ENCODE measurements around the gene MRPS2.
"Not testable (repeated sequence)": the region's sequence is repeated elsewhere in the genome, so short reads cannot be mapped to it uniquely, and the experiment has no call there.

MRPS2 gene

DNA sequence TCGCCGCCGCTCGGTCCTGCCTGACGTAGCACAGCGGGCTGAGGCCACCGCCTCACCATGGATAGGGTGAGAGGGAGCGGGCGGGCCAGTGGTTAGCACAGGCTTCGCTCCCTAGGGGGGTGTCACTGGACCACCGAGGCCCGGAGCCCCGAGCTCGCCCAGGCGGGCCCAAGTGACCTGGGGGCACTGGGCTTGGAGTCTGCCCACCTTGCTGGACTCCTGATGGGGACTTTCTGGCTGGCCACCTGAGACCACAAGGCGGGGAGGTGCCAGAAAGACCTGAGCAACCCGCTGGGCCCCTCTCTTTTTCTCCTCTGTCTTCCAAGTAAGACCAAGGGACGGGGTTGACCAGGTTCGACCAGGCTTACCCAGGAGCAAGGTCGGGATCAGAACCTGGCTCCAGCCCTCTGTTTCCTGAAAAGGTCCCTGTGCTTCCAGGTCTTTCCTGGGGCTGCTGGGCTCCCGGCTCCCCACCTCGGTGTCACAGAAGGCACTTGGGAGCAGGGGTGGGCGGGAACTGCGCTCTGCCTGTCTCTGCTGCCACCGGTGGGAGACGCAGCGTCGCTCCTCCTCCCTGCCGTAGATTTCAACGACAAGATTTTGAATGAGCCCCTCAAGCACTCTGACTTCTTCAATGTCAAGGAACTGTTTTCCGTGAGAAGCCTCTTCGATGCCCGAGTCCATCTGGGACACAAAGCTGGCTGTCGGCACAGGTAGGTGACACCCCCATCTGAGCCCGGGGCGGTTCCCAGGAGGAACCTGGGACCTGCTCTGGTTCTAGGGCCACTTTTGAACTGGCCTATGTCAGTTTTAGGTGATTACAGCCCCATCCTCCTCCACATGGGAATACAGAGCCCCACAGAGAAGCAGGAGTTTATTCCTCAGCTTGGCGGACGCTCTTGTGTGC, 1.0 kb downstream of the MRPS2 start:
- DNase-seq, result no peak

DNA sequence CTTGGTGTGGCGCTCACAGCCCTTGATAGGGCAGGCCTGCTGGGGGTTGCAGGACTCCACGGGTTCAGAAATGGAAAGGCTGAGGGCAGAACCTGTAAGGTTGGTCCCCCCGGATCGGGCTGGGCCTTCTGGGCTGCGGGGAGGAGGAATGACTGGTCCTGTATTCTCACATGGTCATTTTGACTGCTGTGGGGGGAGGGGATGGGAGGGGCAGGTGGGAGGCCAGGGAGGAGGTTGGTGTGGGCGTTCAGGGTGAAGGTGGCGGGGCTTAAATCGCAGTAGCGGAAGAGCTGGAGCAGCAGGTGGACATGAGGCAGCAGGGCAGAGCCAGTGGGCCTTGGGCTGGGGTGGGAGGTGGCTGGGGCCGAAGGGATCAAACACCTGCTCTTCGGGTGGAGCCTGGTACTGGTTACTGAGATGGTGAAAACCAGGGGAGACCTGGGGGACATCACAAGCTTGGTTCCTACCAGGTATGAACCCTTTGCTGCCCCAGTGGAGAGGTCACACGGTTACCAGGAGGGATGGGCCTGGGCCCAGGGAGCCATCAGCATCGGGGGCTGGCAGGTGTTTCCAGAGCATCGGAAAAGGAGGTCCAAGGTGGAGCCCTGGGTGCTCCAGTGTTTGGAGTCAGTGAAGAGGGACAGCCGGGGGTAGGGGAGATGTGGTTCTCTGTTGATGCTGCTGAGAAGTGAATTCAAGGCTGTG, 1.8 kb downstream of the MRPS2 start:
- DNase-seq, result no peak

DNA sequence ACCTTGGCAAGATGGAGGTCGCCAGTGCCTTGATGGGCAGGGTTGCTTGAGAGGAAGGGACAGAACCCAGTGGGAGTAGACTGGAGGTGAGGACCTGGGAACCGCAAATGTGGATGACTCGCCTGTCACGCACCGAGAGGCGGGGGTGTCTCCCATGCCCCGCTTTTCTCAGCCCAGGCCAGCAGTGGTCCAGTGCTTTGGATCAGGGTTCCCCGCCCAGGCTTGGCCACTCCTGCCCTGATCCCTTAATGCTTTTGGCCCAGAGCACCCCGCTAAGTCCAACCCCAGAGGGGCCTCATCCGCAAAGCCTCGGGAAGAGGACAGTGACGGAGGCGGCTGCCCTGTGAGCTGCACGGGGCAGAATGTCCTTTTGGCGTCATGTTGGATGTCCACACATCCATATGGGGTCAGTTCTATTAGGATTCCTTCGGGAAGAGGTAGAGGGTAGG, 2.4 kb downstream of the MRPS2 start:
- no peak for DNase-seq

DNA sequence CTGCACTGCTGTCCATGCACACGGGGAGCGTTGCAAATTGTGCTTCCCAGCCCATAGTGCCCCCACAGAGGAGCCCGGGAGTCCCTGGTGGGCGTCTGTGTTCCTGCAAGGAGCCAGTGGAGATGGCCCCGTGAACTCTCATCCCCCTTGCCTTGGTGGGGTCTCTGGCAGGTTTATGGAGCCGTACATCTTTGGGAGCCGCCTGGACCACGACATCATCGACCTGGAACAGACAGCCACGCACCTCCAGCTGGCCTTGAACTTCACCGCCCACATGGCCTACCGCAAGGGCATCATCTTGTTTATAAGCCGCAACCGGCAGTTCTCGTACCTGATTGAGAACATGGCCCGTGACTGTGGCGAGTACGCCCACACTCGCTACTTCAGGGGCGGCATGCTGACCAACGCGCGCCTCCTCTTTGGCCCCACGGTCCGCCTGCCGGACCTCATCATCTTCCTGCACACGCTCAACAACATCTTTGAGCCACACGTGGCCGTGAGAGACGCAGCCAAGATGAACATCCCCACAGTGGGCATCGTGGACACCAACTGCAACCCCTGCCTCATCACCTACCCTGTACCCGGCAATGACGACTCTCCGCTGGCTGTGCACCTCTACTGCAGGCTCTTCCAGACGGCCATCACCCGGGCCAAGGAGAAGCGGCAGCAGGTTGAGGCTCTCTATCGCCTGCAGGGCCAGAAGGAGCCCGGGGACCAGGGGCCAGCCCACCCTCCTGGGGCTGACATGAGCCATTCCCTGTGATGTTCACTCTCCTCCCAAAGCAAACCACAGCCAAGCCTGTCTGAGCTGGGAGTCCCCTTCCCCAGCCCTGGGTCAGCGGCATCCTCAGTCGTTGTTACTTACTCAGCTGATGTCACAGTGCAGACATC, 3.1 kb downstream of the MRPS2 start:
- no peak for DNase-seq

DNA sequence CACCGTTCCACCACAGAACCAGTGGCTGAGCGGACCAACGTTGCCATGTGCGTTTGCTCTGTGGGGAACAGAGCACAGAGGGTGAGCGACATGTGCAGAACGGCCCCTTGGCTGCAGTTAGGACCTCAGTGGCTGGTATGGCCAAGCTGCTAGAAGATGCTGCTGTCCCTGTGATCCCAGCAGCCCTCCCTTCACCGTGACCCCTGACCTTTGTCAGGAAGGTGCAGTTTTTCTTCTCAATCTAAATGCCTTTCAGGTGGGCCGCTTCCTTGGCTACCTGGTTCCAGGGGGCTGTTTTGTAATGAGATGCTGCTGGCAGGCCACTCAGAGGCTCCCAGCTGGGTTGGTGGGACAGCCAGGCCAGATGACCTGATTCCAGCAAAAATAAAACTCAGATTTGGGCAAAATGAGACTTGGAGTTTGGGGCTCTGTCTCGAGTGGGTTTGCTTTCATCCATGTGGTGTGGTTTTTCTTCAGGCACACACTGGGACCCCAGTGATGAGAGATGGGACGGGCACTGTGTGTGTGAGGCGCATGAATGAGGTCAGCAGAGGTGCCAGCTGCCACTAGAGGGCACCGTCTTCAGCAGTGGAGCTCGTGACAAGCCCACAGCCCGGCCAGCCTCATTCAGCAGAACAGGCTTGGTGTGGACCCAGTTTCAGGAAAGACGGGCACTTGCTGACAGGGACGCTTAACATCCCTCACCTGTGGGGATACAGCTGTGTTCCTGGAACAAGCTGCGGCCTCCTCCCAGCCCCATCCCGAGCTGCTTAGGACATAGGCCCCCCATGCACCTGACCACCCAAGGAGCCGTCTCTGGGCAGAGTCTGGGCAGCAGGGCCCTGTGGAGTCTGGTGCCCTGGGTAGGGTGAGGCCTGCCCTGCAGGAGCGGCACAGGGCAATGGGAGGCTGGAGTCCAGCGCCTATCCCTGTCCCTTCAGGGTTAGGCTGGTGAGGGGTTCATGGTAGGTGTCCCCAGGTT, 4.1 kb downstream of the MRPS2 start:
- no peak for DNase-seq

DNA sequence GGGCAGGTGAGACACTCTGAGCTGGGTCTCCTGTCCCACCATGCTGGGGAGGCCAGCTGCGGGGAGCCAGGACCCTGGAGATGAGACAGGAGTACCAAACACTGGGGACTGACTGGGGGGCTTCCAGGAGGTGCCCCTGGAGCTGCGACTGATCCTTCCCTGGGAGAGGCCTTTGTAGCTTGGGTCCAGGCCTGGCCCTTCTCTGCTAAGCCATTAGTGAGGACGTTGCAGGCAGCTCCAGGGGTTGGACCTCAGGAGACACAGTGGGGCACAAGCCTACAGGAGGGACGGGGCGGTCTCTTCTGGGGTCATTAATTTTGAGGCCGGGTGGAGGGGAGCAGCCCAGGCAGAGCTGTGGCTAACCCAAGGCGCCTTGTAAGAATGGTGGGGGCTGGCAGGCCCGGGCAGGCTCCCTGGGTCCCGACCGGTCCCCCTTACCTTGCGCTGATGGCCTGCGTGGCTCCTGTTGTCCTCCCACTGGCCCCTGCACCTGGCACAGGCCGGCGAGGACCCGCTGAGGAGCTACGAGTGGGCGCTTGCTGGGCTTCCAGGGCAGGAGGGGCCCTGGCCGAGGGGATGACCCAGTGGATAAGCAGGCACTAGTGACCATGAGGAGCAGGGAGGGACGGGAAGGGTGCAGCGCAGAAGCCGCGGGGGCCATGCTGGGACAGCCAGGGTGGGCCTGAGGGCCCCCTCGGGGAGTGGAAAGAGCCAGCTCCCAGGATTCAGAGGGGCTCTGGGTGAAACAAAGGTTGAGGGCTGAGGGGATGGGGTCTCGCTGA, 5.1 kb downstream of the MRPS2 start:
- DNase-seq, result no peak

DNA sequence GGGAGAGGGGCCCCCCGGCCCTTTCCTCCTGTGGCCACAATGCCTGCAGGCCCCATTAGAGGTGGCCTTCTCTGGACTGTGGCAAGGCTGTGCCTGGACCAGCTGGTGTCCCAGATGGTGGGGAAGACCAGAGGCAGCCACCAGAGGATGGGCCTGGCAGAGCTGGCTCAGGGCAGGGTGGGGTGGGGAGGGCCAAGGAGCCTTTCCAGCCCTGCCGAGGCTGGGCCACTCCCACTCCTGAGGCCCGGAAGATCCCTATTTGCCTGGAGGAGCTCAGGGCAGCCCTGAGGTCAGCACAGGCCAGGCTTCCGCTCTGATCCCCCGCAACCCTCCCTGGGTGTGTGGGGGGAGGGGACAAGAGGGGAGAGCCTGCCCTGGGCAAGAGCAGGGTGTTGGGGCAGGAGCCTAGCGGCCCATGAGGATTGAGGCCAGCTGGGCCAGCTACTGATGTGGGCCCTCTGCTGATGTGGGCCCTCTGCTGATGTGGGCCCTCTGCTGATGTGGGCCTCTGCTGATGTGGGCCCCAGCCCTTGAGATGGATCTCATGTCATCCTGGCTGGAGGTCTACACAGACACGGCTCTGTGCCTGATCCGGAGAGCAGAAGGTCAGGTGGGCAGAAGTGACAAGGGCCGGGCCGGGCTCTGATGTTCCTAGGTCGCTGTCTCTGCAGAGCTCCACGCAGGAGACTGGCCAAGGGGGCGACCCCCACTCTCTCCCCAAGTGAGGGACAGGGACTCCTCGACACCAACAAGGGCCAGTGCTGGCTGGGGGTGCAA, 6.0 kb downstream of the MRPS2 start:
- DNase-seq, result no peak

DNA sequence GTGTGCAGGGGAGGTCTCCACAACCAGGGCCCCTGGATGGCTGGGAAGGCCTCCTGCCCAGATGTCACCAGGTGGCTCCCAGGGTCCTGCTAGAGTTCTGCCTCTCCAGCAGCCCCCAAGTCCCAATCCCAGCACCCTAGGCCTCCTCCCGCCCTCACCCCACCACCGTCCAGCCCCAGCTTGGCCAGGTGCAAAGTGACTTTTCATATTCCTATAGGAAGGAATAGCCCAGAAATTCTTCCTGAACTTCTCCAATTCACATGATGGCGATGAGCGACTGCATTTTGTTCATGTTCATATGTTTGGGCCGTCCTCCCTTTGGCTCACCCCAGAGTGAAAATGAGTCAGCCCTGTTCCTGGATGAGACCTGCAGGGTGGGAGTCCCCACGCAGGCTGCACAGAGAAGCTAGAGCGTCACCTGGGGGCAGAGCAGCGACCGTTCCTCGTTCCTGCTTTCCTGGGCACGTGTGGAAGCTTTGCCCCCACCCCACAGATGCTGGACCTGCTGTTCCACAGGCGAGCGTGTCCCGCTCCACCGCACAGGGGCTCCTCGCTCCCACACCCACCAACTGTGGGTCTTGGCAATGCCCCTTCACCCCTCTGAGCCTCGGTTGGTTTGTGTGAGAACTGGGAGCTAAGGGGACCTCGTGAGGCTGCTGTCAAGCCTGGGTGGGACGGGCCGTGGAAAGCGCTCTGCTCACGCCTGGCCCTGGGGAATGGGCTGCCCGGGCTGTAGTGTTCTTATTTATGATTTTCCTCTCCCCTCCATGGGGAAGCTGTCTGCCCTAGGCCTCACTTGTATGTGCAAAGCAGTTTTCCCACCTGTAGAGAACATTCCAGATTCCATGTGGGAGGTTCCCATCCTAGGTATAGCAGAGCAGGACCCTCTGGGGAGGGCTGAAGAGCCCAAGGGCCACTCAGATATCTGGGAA, 6.9 kb downstream of the MRPS2 start:
- no peak for DNase-seq

DNA sequence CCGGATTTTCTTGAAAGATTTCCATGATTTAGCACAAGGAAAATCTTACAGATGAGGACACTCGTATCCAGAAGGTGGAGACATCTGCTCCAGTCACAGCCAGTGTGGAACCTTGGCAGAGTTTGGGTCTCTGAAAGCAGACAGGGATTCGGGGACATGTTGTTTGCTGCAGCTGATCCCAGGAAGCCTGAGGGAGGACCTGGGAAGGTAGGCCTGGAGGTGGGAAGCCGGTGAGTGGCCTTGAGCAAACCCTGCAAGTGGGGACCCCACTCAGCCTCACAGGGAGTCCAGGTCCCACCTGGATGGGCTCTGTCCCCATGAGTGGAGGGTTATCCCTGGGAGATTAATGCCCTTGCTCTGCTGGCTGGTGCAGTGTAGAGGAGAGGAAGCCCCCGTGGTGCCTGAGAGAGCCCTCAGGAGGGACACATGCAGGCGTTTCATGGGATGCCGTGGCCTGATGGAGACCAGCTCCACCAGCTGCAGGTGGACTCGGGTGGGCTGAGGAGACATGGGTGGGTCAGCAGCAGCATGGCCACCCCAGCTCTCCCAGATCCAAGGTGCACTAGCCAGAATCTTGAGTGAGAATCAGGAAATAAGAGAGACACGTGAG, 7.8 kb downstream of the MRPS2 start:
- no peak for DNase-seq

DNA sequence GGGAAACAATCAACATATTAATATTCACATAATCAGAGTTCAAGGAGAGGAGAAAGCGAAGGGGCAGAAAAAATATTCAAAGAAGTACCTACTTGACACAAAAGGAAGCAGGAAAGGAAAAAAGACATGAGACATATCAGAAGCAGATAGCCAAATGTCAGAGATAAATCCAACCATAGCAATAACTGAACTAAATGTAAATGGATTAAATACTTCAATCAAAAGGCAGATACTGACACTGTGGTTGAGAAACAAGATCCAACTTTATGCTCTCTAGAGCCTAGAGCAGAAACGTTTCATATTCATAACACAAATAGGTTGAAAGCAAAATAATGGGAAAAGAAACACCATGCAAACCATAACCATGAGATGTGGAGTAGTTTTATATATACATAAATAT, 9.0 kb downstream of the MRPS2 start:
- DNase-seq, result no peak

DNA sequence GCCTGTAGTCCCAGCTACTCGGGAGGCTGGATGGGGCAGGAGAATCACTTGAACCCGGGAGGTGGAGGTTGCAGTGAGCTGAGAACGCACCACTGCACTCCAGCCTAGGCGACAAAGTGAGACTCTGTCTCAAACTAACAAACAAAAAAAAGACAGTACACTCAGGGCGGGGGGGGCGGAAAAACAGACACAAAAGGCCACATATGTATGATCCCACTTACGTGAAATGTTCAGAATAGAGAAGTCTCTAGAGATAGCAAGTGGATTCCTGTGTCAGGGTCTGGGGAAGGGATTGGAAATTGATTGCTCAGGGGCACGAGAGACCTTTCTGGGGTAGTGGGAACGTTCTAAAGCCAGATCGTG, 11.7 kb downstream of the MRPS2 start:
- DNase-seq, result no peak

DNA sequence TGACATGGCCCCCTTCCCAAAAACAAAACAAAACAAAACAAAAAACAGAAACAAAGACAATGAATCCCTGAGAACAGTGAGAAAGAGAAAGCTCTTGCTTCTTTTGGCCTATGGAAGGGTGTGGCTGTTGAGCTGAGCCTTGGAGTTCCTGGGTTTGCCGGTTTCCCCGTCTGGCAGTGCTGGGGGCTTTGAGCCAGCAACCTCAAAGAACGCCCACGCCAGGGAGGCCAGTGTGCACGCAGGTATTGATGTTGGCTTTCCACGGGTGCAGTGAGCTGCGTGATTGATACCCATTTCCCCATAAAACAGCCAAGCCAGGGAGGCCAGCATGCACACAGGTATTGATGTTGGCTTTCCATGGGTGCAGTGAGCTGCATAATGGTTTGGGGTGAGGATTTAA, 12.4 kb downstream of the MRPS2 start:
- DNase-seq, result no peak

DNA sequence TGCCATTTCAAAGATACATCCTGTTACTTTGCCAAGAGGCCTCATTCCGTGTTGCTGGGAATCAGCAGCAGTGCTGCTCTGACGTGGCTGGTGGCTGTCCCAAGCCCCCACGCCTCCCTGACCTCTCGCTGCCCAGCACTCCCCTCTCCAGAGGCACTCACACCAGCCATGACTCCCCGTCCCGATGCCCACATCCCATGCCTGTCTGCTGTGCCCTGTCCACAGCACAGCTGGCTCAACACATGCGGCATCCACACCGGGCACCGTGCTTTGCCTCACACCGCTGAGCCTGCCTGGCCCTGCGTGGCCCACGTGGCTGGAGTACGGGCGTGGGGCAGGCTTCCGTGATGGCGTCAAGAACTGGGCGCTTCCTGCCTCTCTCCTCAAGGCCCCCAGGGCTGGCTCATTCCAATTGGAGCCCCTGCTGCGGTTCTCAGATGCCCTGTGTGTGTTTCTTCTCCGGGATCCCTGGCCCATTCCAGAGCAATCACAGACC, 12.9 kb downstream of the MRPS2 start:
- DNase-seq, result no peak

DNA sequence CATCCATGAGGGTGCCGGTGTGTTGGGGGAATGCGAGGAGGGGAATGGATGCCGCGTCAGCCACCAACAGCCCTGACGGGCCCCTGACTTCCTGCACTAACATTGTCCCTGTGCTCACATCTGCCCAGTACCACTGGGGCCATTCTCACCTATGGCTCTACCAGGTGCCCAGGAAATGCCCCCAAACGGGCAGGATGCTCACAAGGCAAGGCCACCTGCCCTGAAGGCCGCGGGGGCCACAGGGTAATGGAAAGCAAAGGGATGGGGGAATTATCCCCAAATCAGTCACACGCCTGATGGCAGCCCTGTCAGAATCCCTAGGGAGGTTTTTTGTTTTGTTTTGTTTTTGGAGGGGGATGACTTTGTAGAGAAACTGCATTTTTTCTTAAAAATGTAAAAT, 13.4 kb downstream of the MRPS2 start:
- not testable (repeated sequence) for DNase-seq

DNA sequence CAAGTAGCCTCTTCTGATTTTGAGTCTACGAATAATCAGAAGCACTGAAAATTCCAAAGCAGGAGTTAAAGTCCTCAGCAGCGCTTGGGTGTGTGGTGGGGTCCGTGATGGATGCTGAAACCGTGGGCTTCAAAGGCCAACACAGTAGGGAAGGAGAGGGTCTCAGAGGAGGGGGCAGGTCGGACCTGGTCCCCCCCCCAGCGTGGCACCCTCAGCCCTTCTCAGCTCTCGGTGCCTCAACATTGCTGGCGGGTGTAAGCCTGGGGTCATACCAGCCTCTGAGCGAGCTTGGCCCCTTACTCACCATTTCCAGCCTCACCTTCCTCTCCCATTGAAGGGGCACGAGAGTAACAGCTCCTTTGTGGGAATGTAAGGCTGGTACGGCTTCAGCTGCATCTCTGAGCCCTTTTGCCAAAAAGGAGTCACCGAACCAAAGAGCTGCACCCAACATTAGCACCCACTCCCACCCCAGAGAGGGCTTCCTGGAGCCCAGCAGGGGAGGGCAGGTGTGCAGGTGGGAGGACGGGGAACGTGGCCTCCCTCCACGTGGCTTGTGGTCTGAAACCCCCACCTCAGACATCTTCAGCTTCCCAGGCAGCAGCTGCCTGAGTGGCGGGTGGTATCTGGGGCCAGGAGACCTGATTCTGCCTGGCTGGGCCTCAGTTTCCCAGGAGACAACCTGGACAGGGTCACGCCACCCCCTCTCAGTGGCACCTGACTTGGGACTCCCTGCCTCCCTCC, 14.0 kb downstream of the MRPS2 start:
- DNase-seq, result no peak

DNA sequence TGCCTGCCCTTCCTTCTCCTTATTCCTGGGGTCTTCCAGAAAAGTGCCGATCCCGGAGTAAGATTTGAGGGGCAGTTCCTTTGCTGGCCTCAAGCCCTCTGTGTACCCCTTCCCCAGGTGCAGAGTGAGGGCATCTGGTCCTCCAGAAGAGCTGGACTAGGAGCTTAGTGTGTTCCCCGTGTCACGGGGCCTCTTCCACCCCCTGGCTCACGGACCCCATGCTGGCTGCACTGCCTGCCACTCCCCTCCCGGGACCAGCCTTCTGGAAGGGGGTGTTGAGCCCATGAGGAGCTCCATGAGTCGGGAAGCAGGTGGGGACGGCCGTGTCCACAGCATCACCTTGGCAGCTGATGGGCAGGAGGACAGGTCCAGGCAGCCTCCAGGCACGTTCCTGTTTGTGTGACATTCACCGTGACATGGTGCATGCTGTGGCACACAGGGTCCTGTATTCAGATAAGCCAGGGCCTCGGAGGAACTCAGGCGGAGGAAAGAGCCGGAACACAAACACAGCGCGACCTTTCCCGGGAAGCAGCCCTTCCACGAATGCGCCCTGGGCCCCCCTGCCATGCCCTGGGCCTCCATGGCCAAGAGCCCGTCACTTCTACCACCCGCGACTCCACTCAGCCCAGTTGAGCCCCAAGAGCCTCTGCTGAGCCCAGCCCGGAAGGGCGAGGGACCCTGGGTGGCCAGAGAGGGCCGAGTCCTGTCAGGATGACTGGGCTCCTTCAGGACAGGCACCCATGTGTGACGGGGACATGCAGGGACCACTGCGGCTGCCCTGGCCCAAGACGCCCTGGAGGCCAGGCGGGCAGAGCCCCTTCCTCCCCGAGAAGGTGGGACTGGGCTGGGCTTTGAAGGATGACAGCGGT, 14.8 kb downstream of the MRPS2 start:
- DNase-seq, result no peak

All from NCI-H526 treated with DMSO at 0.1 percent for 48 hours (cell line).